Measurements from ENCODE around the gene MRPL16.

DNA sequence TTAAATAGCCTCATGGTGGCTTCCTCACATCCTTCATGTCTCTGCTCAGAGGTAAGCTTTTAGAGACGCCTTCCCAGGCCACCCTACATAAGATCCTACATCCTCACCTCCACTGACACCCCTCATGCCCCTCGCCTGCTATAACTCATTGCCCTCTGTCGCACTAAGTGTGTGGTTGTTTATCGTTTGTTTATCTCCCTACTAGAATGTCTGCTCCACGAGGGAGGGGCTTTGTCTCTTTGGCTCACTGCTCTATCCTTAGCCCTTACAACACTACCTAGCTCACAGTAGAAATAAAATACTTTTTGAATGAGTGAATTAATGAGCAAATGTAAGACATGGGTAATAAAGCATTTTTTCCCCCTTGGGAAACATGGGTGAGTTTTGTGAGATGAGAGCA, 36.0 kb upstream of the MRPL16 start:
- TF ChIP-seq, protein P1, sequence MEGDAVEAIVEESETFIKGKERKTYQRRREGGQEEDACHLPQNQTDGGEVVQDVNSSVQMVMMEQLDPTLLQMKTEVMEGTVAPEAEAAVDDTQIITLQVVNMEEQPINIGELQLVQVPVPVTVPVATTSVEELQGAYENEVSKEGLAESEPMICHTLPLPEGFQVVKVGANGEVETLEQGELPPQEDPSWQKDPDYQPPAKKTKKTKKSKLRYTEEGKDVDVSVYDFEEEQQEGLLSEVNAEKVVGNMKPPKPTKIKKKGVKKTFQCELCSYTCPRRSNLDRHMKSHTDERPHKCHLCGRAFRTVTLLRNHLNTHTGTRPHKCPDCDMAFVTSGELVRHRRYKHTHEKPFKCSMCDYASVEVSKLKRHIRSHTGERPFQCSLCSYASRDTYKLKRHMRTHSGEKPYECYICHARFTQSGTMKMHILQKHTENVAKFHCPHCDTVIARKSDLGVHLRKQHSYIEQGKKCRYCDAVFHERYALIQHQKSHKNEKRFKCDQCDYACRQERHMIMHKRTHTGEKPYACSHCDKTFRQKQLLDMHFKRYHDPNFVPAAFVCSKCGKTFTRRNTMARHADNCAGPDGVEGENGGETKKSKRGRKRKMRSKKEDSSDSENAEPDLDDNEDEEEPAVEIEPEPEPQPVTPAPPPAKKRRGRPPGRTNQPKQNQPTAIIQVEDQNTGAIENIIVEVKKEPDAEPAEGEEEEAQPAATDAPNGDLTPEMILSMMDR (IDR thresholded peaks at IDR 0.05), result no peak
- TF ChIP-seq EP300 (IDR thresholded peaks at IDR 0.05), result no peak
- TF ChIP-seq POLR2A (IDR thresholded peaks at IDR 0.05), result no peak
